Vagina (tissue), 2 donors: ENCODE results near the gene CLN6. TPM values are rescaled to one million over a fixed set of nuclear protein-coding genes. Genes with fewer than 3 reads are reported as not detected.
"Not testable (repeated sequence)": the region's sequence is repeated elsewhere in the genome, so short reads cannot be mapped to it uniquely, and the experiment has no call there.

Experiments
- DNase-seq, 2 donors: peaks; one replicate each; pipeline ENCODE4 v3.0.0-alpha.2; 2017; ENCODE audit errors: extremely low spot score in 2 of 2
- H3K27ac ChIP-seq: fragments of 200-600 bp; sonication (generic); one replicate; pipeline ENCODE4 v1.5.1; 2019
- H3K27me3 ChIP-seq: fragments of 200-600 bp; sonication (generic); one replicate; pipeline ENCODE4 v1.5.1; 2019
- H3K36me3 ChIP-seq, 2 donors: fragments of 200-600 bp; sonication (generic); one replicate each; pipeline ENCODE4 v1.5.1; 2017 to 2019
- H3K4me1 ChIP-seq: fragments of 200-600 bp; sonication (generic); one replicate; pipeline ENCODE4 v1.5.1; 2019
- H3K4me3 ChIP-seq, 2 donors: fragments of 200-600 bp; sonication (generic); 1 replicate in 1 of 2; 2 replicates in 1 of 2; pipeline ENCODE4 v1.5.1; 2016 to 2019
- H3K9me3 ChIP-seq: fragments of 200-600 bp; sonication (generic); one replicate; pipeline ENCODE4 v1.5.1; 2019
- POLR2A ChIP-seq, 2 donors: fragments of 450-650 bp; IDR thresholded peaks; one replicate each; pipeline ENCODE4 v1.6.1; 2017; ENCODE audit warnings: antibody characterized with exemption in 2 of 2, mild to moderate bottlenecking in 2 of 2, moderate library complexity in 2 of 2
- POLR2AphosphoS5 ChIP-seq, 2 donors: sonication (generic); formaldehyde crosslinking; IDR thresholded peaks; one replicate each; pipeline ENCODE4 v1.9.0; 2017; ENCODE audit warnings: antibody characterized with exemption in 2 of 2, mild to moderate bottlenecking in 2 of 2, low read depth in 1 of 2; ENCODE audit not compliant: insufficient read depth in 1 of 2
- intact Hi-C: fragments of 100-400 bp; cut with DNase I; formaldehyde crosslinking; loops from one replicate; pipeline ENCODE4 v1.15.1; 2023
- total RNA-seq: library from RNA; depleted of rRNA; stranded (reverse); fragments of >200 nt; gene quantifications from one replicate; pipeline ENCODE4 v1.2.3, GENCODE V29; 2016
- TF ChIP-seq, protein P1 (sequence below), 3 experiments: fragments of 450-650 bp in 2 of 3; fragments of 200-600 bp in 1 of 3; sonication (generic) in 1 of 3; IDR thresholded peaks; one replicate each; pipeline ENCODE4 v1.5.1; 2017 to 2019; ENCODE audit warnings: antibody characterized with exemption in 3 of 3, mild to moderate bottlenecking in 2 of 3, moderate library complexity in 2 of 3

Gene CLN6
- total RNA-seq, 1 donor from 2014 or later = 23.3 TPM

DNA sequence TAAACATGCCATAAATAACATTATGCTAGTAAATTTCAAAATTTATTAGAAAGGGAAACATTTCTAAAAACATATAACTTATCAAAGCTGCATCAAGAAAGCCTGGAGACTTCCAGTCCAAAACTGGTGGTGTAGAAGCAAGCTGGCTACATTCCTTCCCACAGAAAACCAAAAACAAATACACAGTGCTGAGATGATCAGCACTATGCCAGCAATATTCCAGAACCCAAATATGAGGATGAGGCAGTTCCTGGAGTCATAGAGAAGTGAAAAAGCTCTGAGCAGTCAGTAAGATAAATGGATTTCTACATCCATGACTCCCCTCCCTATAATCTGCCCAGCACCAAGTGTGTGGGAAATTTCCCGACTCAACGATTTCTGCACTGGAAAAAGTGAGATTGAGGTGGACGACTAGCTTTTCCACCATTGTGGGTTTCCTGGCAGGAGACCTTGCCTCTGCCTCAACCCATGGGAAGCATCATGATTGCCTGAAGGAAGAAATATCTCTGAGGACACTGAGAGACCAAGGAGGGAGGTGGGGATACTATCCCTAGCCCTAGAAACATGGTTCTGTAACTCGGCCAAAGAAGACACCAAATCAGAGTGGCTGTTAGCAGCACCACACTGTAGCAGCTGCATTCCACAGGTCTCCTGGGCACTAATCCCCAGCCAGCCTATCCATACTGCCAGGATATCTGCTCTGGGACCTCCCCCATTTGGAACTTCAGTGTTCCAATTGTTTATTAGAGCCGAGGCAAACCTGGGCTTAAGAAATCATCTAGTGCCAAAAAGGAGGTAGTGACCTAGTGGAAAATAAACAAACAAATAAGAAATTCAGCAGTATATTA lies 11.8 kb upstream of the CLN6 start:
- H3K4me1 ChIP-seq = no peaks in the 10 kb centered on the region
- DNase-seq = no peak
- H3K9me3 ChIP-seq = no peaks in the 10 kb centered on the region
- no peak overlapping the region for H3K4me3 ChIP-seq
- intact Hi-C loops = no loop called here
- H3K36me3 ChIP-seq = no peaks in the 10 kb centered on the region
- no peak overlapping the region for H3K27ac ChIP-seq
- H3K27me3 ChIP-seq = no peaks in the 10 kb centered on the region
- TF ChIP-seq POLR2A (IDR thresholded peaks at IDR 0.05) (no peak), POLR2AphosphoS5 (IDR thresholded peaks at IDR 0.05; ENCODE audit: insufficient read depth in 1 of 2, low read depth in 1 of 2) (no peak)
- TF ChIP-seq, protein P1, sequence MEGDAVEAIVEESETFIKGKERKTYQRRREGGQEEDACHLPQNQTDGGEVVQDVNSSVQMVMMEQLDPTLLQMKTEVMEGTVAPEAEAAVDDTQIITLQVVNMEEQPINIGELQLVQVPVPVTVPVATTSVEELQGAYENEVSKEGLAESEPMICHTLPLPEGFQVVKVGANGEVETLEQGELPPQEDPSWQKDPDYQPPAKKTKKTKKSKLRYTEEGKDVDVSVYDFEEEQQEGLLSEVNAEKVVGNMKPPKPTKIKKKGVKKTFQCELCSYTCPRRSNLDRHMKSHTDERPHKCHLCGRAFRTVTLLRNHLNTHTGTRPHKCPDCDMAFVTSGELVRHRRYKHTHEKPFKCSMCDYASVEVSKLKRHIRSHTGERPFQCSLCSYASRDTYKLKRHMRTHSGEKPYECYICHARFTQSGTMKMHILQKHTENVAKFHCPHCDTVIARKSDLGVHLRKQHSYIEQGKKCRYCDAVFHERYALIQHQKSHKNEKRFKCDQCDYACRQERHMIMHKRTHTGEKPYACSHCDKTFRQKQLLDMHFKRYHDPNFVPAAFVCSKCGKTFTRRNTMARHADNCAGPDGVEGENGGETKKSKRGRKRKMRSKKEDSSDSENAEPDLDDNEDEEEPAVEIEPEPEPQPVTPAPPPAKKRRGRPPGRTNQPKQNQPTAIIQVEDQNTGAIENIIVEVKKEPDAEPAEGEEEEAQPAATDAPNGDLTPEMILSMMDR (IDR thresholded peaks at IDR 0.05) = no peak

DNA sequence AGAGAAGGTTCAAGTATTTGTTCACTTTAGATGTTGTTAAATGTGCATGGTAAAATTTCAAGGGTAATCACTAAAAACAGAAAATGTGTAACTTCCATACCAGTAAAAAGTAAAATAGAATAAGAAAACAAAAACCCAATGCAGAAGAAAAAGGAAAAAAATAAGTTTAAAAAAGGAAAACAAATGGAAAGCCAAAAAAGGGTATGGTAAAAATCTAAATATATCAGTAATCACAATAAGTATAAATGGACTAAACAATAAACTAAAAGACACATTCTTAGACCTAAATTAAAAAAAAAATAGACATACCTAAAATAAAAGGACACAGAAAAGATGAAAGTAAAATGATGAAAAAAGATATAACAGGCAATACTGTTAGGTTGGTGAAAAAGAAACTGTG lies 9.5 kb upstream of the CLN6 start:
- intact Hi-C loops = no loop called here
- no peaks in the 10 kb centered on the region for H3K9me3 ChIP-seq
- no peak for DNase-seq

DNA sequence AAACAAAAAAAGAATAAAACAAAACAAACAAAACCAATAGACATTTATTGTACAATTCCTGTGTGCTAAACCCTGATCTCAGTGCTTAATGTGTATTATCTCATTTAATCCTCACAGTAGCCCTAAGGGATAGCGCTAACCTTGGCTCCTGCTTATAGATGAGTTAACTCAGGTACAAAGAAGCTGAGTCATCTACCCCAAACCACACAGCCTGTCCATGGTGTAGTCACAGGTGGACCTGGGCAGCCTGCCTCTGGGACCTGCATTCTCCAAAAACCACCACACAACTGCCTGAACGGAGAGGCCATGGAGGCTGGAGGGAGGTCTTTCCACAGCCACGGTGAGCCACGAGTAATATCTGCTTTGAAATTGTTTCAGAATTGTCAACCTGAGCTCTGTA lies 5.5 kb upstream of the CLN6 start:
- no peak overlapping the region for H3K4me3 ChIP-seq
- peaks cover 7% of the 10 kb centered on the region for H3K4me1 ChIP-seq
- no peaks in the 10 kb centered on the region for H3K9me3 ChIP-seq
- H3K27ac ChIP-seq = no peak overlapping the region
- no peak for TF ChIP-seq POLR2AphosphoS5 (IDR thresholded peaks at IDR 0.05; ENCODE audit: insufficient read depth in 1 of 2, low read depth in 1 of 2)
- TF ChIP-seq POLR2A (IDR thresholded peaks at IDR 0.05) = no peak
- TF ChIP-seq, protein P1 (IDR thresholded peaks at IDR 0.05) = no peak
- H3K27me3 ChIP-seq = no peaks in the 10 kb centered on the region
- no peak for DNase-seq
- no peaks in the 10 kb centered on the region for H3K36me3 ChIP-seq
- intact Hi-C loops = no loop called here

More for the DNA sequence above, 9.5 kb upstream of the CLN6 start:
- H3K4me1 ChIP-seq = no peaks in the 10 kb centered on the region
- no peak for TF ChIP-seq POLR2AphosphoS5 (IDR thresholded peaks at IDR 0.05; ENCODE audit: insufficient read depth in 1 of 2, low read depth in 1 of 2)
- no peak overlapping the region for H3K27ac ChIP-seq
- H3K4me3 ChIP-seq = no peak overlapping the region
- no peaks in the 10 kb centered on the region for H3K36me3 ChIP-seq
- H3K27me3 ChIP-seq = no peaks in the 10 kb centered on the region

DNA sequence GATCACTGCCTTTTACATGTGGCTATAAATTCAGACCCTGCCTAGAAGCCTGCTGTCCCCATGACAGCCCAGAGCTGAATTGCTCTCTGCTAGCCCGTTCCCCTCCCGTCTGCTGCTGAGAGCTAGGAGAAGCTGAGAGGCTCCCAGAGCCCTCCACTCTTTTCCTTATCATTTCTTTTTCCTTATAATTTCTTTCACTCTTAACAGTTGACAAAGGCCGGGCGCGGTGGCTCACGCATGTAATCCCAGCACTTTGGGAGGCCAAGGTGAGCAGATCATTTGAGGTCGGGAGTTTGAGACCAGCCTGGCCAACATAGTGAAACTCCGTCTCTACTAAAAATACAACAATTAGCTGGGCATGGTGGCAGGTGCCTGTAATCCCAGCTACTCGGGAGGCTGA lies 5.0 kb upstream of the CLN6 start:
- H3K4me3 ChIP-seq, H3K36me3 ChIP-seq, DNase-seq, H3K27me3 ChIP-seq, H3K27ac ChIP-seq, H3K9me3 ChIP-seq, intact Hi-C loops: not testable (repeated sequence)
- H3K4me1 ChIP-seq = peaks cover 10% of the 10 kb centered on the region

DNA sequence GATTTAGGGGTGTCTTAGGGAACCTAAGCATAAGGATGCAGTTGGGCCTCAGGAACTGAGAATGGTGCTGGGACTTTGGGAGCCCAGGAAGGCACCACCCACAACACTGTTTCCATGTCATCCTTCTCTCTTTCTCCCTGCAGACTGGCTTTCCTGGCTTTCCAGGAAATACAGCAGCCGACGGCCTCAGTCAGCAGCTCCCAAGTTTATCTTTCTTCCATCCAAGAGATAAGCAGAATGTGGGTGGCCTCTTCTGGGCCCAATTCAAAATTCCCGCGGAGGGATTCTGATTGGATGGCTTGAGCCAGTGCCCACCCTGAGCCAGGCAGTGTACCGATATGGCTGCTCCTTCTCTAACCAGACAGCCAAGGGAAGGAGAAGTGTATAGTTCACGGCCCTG lies 4.5 kb upstream of the CLN6 start:
- no peak overlapping the region for H3K27ac ChIP-seq
- intact Hi-C loops = no loop called here
- no peaks in the 10 kb centered on the region for H3K27me3 ChIP-seq
- no peak overlapping the region for H3K4me3 ChIP-seq
- DNase-seq = no peak
- peaks cover 10% of the 10 kb centered on the region for H3K4me1 ChIP-seq
- TF ChIP-seq, protein P1 (IDR thresholded peaks at IDR 0.05) = no peak
- no peak for TF ChIP-seq POLR2AphosphoS5 (IDR thresholded peaks at IDR 0.05; ENCODE audit: insufficient read depth in 1 of 2, low read depth in 1 of 2)
- no peak for TF ChIP-seq POLR2A (IDR thresholded peaks at IDR 0.05)
- H3K36me3 ChIP-seq = no peaks in the 10 kb centered on the region
- no peaks in the 10 kb centered on the region for H3K9me3 ChIP-seq

DNA sequence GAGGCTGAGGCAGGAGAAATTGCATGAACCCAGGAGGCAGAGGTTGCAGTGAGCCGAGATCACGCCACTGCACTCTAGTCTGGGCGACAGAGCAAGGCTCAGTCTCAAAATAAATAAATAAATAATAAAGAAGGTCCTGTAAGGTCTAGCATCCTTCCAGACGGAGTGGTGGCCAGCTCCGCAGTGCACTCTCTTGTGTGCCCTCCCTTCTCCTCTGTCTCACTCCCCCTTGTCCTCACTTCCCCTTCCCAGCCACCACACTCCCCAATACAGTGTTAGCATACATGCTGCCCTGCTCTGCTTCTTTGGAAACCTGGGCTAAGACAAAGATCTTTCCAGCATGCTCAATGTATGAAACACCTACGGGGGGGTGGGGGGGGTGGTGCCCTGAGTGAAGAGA lies 3.4 kb upstream of the CLN6 start:
- Histone ChIP-seq H3K36me3 (no peaks in the 10 kb centered on the region), H3K4me3 (no peak overlapping the region), H3K9me3 (no peaks in the 10 kb centered on the region), H3K27ac (no peak overlapping the region), H3K4me1 (peaks cover 20% of the 10 kb centered on the region), H3K27me3 (no peaks in the 10 kb centered on the region)
- intact Hi-C loops = no loop called here
- TF ChIP-seq POLR2A (IDR thresholded peaks at IDR 0.05) = no peak
- no peak for TF ChIP-seq POLR2AphosphoS5 (IDR thresholded peaks at IDR 0.05; ENCODE audit: insufficient read depth in 1 of 2, low read depth in 1 of 2)
- DNase-seq = no peak
